AG09319 (cell line): ENCODE results near the gene SEMA3E.
A peak's percentile ranks its signal among the peaks of the same experiment; 100 is the strongest.

ENCODE experiments used
- DNase-seq: peaks from one replicate; pipeline ENCODE4 v3.0.0-alpha.2; 2010; ENCODE audit warnings: low read depth; ENCODE audit errors: extremely low read depth
- CTCF ChIP-seq: IDR thresholded peaks from 2 replicates; pipeline ENCODE4 v1.5.1; 2011; ENCODE audit warnings: low read depth, mild to moderate bottlenecking, inconsistent platforms, low read length, moderate library complexity

Gene SEMA3E

GRCh38 chr7:83472376-83472775 lies 176.6 kb downstream of the SEMA3E start:
- no peak for DNase-seq
- no peak for TF ChIP-seq CTCF

GRCh38 chr7:83469491-83469890 lies 179.4 kb downstream of the SEMA3E start:
- no peak for DNase-seq
- TF ChIP-seq CTCF, result no peak

- DNase-seq, result peak; percentile 1
- no peak for TF ChIP-seq CTCF
These were observed 179.9 kb downstream of the SEMA3E start for GRCh38 chr7:83469076-83469475.

GRCh38 chr7:83468251-83468739 lies 180.6 kb downstream of the SEMA3E start:
- DNase-seq, result peak; percentile 93
- no peak; the same call in 1 of the 2 replicates for TF ChIP-seq CTCF

GRCh38 chr7:83467493-83467892 lies 181.4 kb downstream of the SEMA3E start:
- TF ChIP-seq CTCF, result no peak
- DNase-seq, result no peak

- TF ChIP-seq CTCF, result no peak
- no peak for DNase-seq
These were observed 182.0 kb downstream of the SEMA3E start for GRCh38 chr7:83466956-83467355.

GRCh38 chr7:83466187-83466923 lies 182.6 kb downstream of the SEMA3E start:
- no peak for TF ChIP-seq CTCF
- DNase-seq, result no peak
